HG03520 (cell line): ENCODE results near the gene NAA35.
"Not testable (repeated sequence)": the region's sequence is repeated elsewhere in the genome, so short reads cannot be mapped to it uniquely, and the experiment has no call there.

Experiments used
- ATAC-seq: cut with Tn5 transposase; IDR thresholded peaks from one replicate; pipeline ENCODE4 v1.9.1; 2021; ENCODE audit warnings: mild to moderate bottlenecking, moderate library complexity; ENCODE audit not compliant: unreplicated experiment

NAA35 gene

DNA sequence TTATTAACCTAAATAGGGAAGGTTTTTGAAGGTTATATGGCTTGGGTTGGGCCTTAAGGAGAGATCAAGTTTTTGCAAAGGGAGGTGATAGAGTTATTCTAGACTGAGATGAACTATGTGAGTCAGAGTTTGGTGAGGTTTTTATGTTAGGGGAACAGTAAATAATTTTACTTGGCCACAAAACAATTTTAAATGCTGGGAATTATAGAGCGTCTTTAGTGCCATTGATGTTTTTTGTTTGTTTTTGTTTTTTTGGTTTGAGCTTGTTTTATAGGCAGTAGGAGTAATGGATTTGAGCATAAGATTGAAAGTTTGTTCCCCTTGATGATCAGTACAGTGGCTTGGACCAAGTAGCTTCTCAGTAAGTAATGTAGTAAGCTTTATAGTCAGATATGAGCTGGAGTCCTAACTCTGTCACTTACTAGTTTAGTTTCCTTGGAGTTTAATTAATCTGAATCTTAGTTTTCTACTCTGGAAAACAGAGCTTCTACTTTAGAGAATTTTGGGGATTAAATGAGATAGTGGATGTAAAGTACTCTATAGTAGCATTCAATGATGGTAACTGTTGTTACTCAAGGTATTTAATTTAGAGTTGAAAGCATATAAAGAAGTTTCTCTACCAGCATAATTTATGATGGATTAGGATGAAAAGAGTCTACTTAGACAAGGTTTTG lies 2.9 kb downstream of the NAA35 start:
- no peak for ATAC-seq

DNA sequence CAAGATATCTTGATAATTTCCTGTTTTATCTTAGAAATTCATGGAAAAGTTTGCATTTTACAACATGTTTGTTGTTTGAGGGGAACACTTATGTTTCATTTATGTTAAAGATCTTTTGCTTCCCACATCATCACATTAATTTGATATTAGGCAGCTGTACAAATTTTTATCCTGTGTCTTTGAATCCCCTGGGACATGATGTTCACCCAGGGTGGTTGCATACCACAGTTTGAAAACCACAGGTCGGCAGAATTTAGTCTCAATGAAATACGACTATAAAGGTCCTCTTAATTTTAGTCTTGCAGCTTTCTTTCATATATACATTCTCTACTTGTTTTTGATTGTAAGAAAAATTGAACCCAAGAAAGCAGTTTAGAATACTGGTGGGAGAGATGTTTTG lies 3.7 kb downstream of the NAA35 start:
- no peak for ATAC-seq

DNA sequence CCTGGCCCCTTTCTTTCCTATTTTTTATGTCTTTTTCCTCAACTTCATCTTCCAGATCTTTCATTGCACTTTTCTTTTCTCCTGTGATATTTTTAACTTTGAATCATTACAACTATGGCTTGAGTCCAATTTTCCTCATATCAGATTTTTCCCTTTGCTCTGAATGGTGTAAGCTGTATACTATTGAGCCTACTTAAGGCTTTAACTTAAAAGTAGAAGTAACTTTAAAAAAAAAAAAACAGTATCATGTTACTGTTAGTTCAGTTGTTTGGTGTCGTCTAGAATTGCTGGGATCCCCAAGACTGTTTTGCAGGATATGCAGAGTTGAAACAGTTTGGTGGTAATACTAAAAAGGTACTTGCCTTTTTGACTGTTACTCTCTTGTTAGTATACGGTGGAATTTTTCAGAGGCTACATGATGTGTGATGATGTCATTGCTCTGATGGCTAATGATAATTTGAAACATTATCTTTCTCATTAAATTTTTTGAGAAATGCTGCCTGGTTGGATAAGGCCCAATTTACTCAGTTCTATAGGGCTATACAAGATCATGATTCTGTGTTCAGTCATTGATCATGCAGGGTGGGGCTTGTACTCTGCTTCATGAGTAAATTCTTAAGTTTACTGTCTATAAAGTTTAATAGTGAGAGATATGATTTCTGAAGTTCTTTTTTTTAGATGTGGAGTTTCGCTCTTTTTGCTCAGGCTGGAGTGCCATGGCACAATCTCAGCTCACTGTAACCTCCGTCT lies 8.8 kb downstream of the NAA35 start:
- ATAC-seq, result no peak

DNA sequence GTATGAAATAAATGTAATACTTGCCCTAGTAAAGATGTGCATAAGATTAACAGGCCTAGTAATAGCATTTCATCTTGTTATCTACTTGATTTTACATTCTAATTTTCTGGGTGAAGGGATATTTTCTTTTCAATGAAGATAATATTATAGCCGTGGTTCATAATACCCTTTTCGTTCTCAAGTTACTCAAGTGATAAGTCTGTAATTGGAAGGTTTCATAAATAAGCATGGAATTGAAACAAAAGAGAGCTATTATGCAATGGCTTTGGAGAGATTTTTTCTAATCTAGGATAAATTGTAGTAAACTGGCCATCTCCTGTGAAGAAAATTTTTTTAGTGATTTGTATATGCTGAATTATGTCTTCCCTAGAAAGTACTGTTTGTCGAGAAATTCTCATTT lies 19.0 kb downstream of the NAA35 start:
- no peak for ATAC-seq

DNA sequence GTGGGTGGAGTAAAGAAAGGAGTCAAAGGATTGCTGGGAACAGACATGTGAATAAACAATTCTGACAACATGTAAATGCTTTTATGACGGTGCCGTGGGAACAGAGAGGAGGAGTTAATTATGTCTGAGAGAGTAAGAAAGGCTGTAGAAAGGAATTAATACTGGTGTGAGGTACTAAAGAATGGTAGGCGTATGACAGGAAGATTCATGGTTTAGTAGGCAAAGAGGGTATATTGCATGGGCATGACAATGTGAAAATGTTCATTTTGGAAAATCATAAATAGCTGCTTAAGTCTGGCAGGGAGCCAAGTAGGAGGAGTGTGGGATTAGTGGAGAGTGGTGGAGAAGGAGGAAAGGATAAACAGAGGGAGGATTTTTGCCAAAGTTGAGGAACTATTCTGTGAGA lies 19.7 kb downstream of the NAA35 start:
- no peak for ATAC-seq

DNA sequence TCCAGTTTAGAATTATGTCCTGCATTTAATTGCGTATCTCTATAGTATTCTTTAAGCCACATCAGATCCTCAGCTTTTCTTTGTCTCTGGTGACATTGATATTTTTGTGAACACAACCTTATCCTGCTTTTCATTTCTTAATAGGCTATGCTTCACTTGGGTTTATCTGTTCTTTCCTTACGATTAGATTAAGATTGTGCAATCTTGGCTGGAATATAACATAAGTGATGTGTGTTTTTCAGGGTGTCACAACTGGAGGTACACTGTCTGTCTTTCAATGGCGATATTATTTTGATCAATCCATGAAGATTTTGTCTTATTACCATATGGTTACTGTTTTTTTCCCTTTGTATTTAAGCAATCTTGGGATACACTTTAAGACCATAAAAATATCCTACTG lies 23.6 kb downstream of the NAA35 start:
- ATAC-seq, result no peak

DNA sequence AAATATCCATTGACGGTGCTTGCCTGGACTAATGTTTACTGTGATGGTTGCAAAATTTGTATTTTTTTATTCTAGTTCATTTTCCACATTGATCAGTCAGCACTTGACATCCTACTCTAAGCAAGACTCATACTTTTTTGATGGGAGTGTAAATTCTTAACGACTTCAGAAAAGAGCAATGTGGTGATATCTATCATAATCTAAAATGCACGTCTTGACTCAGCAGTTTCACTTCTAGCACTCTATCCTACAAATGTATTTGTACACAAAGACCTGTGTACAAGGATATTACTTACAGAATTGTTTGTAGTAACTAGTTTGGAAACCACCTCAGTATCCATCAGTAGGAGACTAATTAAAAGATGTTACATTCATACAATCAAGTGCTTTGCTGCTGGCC lies 24.0 kb downstream of the NAA35 start:
- ATAC-seq, result no peak

DNA sequence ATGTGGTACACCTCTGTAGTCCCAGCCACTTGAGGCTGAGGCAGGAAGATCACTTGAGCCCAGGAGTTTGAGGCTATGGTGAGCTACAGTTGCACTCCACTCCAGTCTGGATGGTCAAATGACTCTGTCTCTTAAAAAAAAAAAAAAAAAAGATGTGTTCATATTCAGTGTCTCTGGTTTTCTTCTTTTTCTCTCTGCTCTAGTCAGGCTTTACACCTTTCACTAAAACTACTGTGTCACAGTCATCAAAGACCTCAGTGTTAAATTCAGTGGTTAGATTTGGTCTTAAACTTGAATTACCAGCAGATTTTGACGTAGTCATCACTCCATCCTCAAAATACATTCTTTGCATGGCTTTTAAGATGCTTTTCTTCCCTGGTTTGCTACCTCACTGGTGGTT lies 28.8 kb downstream of the NAA35 start:
- no peak for ATAC-seq

DNA sequence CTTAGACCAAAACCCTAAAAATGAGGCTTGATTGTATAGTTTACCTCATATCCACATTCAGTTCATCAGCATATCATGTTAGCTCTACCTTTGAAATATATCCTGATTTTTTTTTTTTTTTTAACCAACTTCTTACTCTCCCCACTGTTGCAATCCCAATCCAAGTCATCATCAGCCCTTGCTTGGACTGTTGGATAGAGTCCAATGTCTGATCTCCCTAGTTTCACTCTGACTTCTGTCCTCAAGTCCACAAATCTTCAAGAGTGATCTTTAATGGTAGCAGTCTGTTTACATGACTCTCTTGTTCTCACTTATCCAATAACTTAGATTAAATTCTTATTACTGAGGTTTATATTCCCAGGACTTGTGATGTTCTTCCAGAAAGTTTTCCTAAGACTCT lies 30.8 kb downstream of the NAA35 start:
- no peak for ATAC-seq

DNA sequence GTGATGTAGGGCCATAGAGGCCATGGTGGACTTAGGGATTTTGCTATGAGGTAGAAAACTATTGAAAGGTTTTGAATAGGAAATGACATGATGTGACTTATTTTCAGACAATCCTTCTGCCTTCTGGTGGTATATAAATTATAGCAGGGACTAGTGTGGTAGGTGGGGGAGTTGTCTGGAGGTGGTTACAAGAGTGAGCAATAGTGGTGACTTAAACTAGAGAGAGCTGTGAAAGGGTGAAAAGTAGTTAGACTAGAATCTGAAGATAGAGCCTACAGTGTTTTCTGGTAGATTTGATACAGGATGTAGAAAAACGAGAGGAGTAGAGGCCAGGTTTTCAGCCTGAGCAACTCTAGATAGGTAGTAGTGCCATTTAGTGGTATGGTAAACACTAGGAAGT lies 32.3 kb downstream of the NAA35 start:
- no peak for ATAC-seq

DNA sequence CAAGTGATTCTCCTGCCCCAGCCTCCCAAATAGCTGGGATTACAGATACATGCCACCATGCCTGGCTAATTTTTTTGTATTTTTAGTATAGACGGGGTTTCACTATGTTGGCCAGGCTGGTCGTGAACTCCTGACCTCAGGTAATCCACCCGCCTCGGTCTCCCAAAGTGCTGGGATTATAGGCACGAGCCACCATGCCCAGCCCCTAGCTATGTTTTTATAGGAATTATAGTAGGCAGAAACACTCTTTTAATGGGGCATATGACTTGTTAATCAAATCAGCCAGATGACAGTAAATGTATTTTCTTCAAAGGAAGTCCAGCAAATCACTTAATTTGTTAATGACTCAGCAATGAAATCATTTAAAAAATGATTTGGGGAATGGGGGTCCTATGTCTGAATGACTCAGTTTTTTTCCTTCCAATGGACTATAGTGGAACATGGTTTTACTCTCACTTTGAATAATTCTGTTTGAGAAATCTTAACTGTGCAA lies 33.2 kb downstream of the NAA35 start:
- not testable (repeated sequence) for ATAC-seq

DNA sequence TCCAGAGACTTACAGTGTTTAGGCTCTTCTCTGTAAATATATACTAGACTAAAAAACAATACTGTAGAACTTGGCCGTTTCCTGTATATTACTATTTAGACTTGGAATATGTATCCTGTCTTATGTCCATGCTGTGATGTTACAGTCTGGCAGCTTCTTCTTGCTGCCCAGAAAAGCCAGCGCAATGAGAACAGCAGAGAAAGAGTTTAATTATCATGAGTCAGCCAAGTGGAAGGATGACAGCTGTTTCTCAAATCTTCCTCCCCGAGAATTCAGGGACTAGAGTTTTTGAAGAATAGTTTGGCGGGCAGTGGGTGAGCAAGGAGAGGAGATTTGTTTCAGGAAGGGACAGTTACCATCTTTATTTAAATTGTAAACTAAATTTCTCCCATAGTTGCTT lies 37.5 kb downstream of the NAA35 start:
- ATAC-seq, result no peak

DNA sequence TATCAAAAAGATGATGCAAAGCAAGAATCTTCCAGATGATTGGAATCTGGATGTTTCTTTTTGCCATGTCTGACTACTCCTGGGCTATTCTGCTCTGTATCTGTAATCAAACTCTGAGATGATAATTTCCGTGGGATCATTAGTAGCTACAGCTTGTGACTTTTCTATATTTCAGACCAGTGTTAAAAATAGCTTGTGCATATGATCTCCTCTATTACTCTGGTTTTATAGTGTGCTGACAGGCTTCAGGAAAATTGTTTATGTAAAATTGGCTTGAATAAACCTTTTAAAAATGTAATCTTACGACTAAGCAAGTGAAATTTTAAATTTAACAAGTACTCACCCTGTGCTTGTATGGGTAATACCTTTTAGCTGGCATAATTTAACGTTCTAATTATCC lies 40.4 kb downstream of the NAA35 start:
- ATAC-seq, result no peak

DNA sequence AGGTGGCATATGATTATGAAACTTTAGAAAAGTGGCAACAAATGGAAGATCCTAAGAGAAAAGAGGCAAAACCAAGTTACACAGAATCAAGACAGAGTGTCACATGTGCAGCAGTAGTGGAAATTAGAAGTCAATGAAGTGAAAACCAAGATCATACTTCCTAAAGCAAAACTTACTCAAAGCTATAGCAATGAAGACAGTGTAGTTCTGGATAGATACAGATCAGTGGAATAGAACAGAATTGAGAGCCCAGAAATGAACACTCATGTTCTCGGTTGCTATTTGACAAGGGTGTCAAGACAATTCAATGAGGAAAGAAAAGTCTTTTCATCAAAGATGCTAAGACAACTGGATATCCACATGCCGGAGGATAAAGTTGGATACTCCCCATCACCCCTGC lies 43.5 kb downstream of the NAA35 start:
- no peak for ATAC-seq

DNA sequence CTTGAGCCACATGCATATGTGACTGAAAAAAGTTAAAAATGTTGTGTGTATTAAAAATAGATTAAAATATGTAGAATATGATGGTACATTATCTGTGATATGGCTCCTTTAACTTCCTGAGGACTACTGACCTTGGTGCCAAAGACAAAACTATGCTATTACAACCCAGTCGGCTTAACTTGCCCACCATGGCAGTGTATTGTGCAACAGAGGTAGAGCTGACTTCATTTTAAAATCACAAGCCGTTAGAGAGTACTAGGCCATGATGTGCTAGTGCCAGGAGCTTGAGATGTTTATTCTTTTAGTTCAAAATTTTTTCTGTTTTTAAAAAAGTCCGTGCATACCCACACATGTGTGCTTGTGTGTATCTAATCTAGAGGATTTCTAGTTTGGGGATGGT lies 46.3 kb downstream of the NAA35 start:
- ATAC-seq, result no peak

DNA sequence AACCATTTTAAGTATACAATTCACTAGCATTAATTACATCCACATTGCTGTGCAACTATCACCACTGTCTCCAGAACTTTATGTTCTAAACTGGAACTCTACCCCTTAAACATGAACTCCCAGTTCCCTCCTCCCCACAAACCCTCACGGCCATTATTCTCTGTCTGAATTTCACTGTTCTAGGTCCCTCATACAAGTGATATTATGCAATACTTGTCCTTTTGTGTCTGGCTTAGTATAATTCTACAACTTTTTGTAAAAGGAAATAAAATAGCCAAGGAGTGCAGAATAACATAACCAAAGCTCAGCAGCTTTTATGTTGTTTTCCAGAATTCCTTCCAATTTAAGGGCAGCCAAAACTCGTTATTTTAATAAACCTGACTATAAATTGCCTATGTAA lies 53.2 kb downstream of the NAA35 start:
- no peak for ATAC-seq

DNA sequence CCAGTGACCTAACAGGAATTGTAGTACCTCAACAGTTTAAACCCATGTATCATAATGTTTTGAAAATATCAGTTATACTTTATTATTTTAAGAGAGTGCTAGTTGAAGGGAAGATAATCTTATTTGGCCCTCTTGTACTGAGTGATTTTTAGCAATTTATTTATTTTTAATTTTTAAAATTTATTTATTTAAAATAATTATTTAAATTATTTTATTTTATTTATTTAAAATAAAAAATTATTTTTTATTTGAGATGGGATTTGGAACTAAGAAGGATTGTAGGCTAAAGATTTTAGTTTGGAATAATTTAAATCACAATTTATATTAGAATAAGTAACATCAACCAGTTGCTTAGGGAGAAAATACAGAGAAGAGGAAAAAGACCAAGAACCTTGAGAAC lies 54.2 kb downstream of the NAA35 start:
- ATAC-seq, result no peak

DNA sequence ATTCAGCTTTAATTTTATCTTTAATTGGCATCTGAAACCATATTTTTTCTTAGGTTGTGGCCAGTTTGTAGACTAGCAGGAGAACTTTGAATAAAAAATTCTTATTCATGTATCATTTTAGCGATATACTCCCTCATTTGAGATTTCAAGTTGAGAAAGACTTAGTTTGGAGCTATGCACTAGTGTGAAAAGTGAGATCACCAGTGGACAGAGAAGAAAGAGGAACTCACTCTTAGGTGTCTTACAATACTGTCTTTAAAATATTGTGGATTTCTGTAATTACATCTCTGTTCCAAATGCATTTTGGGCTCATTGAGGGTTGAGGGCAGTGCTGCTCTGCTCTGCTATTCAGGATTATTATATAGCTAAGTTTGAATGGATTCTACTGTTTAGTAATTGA lies 54.7 kb downstream of the NAA35 start:
- ATAC-seq, result no peak

DNA sequence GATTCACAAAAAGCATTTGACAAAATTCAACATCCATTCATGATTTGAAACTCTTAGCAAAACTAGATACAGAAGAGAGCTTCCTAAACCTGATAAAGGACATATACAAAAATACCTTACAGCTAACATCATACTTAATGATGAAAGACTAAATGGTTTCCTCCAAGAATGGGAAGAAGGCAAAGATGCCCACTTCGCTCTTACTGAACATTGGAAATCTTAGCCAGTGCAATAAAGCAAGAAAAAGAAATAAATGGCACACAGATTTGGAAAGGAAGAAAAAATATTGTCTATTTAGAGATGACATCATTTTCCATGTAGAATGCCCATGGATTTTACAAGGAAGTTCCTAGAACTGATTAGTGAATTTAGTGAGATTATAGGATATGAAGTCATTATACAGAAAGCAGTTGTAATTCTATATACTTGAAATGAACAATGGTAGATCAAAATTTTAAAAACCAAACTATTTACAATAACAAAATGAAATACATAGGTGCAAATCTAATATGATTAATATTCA lies 64.4 kb downstream of the NAA35 start:
- no peak for ATAC-seq

DNA sequence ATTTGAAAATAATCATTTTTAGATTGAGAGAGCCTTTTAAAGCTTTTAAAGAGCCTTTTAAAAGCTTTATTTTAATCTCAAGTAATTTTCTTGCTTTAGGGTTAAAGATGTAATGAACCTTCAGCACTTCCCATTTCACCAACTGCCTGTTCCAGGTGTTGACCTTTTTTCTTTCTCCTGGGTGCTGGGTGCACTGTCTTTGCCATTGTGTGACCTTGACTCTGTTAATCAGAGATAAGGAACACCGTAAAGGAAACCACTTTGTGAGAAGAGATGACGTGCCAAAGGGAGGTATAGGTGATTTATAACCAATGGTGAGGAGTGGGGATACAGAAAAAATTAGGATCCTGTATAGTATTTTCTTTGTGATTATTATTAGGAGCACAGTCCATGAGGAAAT lies 68.2 kb downstream of the NAA35 start:
- no peak for ATAC-seq

DNA sequence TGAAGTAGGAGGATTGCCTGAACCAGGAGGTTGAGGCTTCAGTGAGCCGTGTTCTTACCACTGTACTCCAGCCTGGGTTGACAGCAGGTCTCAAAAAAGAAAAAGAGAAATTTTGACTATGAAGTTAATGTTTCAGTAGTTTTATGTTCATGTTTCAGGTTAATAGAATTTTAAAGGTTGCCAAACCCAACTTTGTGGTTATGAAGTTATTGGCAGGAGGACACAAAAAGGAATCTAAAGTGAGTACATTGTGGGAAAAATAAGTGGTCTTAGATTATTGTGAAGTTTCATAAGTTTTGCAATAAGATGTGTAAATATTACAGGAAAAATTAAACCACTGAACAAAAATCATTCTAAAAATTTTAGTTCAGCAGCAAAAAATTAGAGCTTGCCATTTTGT lies 79.8 kb downstream of the NAA35 start:
- ATAC-seq, result no peak

DNA sequence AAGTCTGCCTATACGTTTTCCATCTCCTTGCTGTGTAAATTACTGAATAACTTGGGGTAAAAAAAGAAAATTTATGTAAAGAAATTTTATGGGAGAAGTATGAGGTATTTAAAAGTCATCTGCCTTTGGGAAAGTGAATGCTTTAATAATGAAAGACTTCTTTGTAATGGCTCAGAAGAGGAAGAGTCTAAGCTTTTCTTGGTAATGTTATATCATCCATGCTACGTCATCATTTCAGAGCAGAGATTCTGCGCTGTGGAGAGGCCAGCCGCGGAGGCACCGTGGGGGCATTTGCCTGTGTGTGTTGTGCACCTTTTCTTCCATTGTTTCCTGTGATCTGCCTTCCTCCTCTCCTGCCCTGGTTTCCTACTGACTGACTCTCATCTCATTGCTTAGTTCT lies 80.2 kb downstream of the NAA35 start:
- ATAC-seq, result no peak
